GM12875 (cell line): ENCODE results near the gene ADCYAP1.

Experiments used
- H3K4me3 ChIP-seq: one replicate; pipeline ENCODE4 v1.5.1; 2011; ENCODE audit warnings: low read depth, low read length, control low read depth
- CTCF ChIP-seq: IDR thresholded peaks from 2 replicates; pipeline ENCODE4 v1.5.1; 2011; ENCODE audit warnings: low read depth, mild to moderate bottlenecking, control low read depth, inconsistent platforms, low read length, moderate library complexity, borderline replicate concordance; ENCODE audit not compliant: insufficient read depth

ADCYAP1 gene

DNA sequence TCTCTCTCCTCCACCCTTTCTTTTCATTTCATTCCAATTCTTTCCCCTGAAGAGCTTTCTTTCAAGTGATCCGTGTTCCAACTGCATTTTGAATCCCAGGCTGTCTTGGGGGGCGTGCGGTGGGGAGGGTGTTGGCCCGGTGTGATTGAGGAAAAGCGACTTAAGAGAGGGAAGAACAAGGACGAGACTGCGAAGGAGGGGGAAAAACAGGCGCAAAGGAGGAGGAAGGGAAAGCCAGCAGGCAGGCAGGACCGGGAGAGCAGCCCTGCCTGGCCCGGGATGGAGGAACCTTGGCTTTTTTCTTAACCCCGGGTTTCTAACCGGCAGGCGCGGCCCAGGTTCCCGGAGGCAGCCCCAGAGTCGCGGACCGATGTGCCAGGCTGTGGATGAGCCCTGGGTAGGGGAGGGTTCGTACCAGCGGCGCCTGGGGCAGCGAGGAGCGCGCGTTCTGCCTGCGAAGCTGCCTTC is 1.3 kb downstream of the ADCYAP1 start:
- no peak for TF ChIP-seq CTCF
- H3K4me3 ChIP-seq: no peak overlapping the region

- no peak overlapping the region for H3K4me3 ChIP-seq
Measured at GRCh38 chr18:906416-907114, 1.9 kb downstream of the ADCYAP1 start.

DNA sequence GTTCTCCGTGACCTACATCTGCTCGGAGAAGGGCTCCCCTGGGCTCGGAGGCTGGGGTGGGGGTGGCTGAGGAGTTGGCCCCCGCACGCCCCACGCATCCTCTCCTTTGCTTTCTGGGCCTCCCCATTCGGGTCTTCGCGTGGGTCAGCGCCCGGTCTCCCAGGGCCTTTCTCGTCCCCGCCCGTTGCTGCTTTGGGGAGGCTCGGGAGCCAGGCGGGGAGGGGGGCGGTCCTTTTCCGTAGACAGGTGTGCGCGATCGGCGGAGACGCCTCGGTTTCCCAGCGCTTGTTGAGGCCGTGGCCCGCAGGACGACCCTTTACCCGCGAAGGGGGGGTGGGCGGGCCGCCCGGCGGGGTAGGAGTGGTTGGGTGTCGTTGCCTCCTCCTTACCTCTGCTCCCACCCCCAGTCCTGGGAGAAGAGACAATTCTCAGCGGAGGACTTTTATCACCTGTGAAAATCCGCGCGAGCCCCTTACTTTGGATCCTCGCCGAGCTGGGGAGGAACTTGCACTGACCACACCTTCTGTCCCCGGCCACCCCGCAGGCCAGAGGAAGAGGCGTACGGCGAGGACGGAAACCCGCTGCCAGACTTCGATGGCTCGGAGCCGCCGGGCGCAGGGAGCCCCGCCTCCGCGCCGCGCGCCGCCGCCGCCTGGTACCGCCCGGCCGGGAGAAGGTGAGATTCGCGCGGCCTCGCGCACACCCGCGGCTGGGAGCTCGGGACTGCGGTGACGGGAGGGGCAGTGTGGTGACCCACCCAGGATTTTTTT is 2.6 kb downstream of the ADCYAP1 start:
- no peak for TF ChIP-seq CTCF
- no peak overlapping the region for H3K4me3 ChIP-seq

More at GRCh38 chr18:906416-907114, 1.9 kb downstream of the ADCYAP1 start:
- TF ChIP-seq CTCF: no peak

GRCh38 chr18:907885-908757 is 3.5 kb downstream of the ADCYAP1 start:
- no peak overlapping the region for H3K4me3 ChIP-seq
- no peak for TF ChIP-seq CTCF

- H3K4me3 ChIP-seq: no peak overlapping the region
- no peak for TF ChIP-seq CTCF
Measured at GRCh38 chr18:908758-909724, 4.4 kb downstream of the ADCYAP1 start.

DNA sequence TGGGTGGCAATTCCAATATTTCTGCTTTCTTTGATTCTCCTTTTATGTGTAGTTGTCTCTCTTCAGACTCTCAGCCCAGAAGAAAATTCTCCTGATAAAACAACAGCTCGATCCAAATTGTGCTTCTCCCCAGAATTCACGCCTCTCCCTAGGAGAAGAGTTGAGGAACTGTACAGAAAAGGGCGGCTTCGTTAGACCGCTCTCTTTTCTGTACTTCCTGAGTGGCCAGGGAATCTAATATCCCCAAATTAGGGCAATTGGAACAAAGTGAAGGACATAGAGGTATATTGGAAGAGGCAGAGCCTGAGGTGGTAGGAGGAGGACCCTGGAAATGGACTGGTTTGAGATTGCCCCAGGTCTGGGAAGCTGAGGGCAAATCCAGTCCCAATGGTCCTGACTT is 5.6 kb downstream of the ADCYAP1 start:
- H3K4me3 ChIP-seq: no peak overlapping the region
- TF ChIP-seq CTCF: no peak
